ENCODE results near the gene HPS4. TPM values are rescaled to one million over a fixed set of nuclear protein-coding genes. Genes with fewer than 3 reads are reported as not detected.
"Not testable (repeated sequence)": the region's sequence is repeated elsewhere in the genome, so short reads cannot be mapped to it uniquely, and the experiment has no call there.

HPS4 gene
- 10 to 100 TPM; 32.2 to 34.6 TPM for total RNA-seq

- Mint-ChIP-seq H3K4me1 (ENCODE audit: low read depth) (peaks cover 68% of the 10 kb centered on the region), H3K4me3 (peak within 1 kb of the TSS; percentile 86), H3K27ac (peak within 1 kb of the TSS; percentile 94), H3K9me3 (ENCODE audit: insufficient read depth) (no peaks in the 10 kb centered on the region), H3K27me3 (ENCODE audit: low read depth) (no peaks in the 10 kb centered on the region), H3K36me3 (ENCODE audit: low read depth) (peaks cover 31% of the 10 kb centered on the region)
- ATAC-seq (peak; percentile 81), DNase-seq (peak; percentile 93)
- ChIA-PET CTCF (interaction anchor here (0.8 to 5.1 kb wide), 13 partner anchors 9 to 191 kb away, joined by 3 to 55 read pairs (median 5); no protein-coding TSS in a partner anchor), POLR2A (interaction anchor here (0.7 to 4.2 kb wide), 20 partner anchors 9 to 702 kb away, joined by 3 to 37 read pairs (median 3); partner anchors contain the start of genes ASPHD2, TFIP11 and TPST2)
Observed at GRCh38 chr22:26483439-26484359, at the start of gene HPS4, which contains the start of gene SRRD. HPS4 (minus strand) TSS chr22:26483783; CDS start chr22:26481762, 2,021 bp downstream. SRRD (plus strand) TSS chr22:26483877; CDS start chr22:26483891, 14 bp downstream.

- POLR2A ChIA-PET: no interaction called here
- CTCF ChIA-PET: no interaction called here
- DNase-seq (no peak), ATAC-seq (no peak)
- no peak overlapping the region for H3K27ac Mint-ChIP-seq
- peaks cover 4% of the 10 kb centered on the region for H3K4me1 Mint-ChIP-seq (ENCODE audit: low read depth)
- no peaks in the 10 kb centered on the region for H3K9me3 Mint-ChIP-seq (ENCODE audit: insufficient read depth)
- H3K4me3 Mint-ChIP-seq: no peak overlapping the region
- H3K27me3 Mint-ChIP-seq (ENCODE audit: low read depth): no peaks in the 10 kb centered on the region
- H3K36me3 Mint-ChIP-seq (ENCODE audit: low read depth): peaks cover 60% of the 10 kb centered on the region
Observed at GRCh38 chr22:26529345-26529744, 45.8 kb upstream of the HPS4 start.

GRCh38 chr22:26528518-26528917 lies 44.9 kb upstream of the HPS4 start:
- H3K27ac Mint-ChIP-seq; CTCF ChIA-PET; H3K4me3 Mint-ChIP-seq; H3K27me3 Mint-ChIP-seq (ENCODE audit: low read depth); H3K4me1 Mint-ChIP-seq (ENCODE audit: low read depth); DNase-seq; ATAC-seq; POLR2A ChIA-PET; H3K9me3 Mint-ChIP-seq (ENCODE audit: insufficient read depth): not testable (repeated sequence)
- peaks cover 62% of the 10 kb centered on the region for H3K36me3 Mint-ChIP-seq (ENCODE audit: low read depth)

- ChIA-PET POLR2A (interaction anchor here (1.2 kb wide), 1 partner anchor 21 kb away, joined by 3 read pairs; no protein-coding TSS in a partner anchor), CTCF (interaction anchor here (1.9 kb wide), 1 partner anchor 25 kb away, joined by 7 read pairs; no protein-coding TSS in a partner anchor)
- no peak for DNase-seq
- H3K27ac Mint-ChIP-seq: no peak overlapping the region
- ATAC-seq: no peak
- peaks cover 62% of the 10 kb centered on the region for H3K36me3 Mint-ChIP-seq (ENCODE audit: low read depth)
- no peak overlapping the region for H3K4me3 Mint-ChIP-seq
- no peaks in the 10 kb centered on the region for H3K27me3 Mint-ChIP-seq (ENCODE audit: low read depth)
- H3K9me3 Mint-ChIP-seq (ENCODE audit: insufficient read depth): no peaks in the 10 kb centered on the region
- H3K4me1 Mint-ChIP-seq (ENCODE audit: low read depth): peaks cover 4% of the 10 kb centered on the region
Observed at GRCh38 chr22:26527574-26528465, 44.2 kb upstream of the HPS4 start.

GRCh38 chr22:26527167-26527566 lies 43.6 kb upstream of the HPS4 start:
- Mint-ChIP-seq H3K36me3 (ENCODE audit: low read depth) (peaks cover 57% of the 10 kb centered on the region), H3K4me3 (no peak overlapping the region), H3K27me3 (ENCODE audit: low read depth) (no peaks in the 10 kb centered on the region), H3K27ac (peak overlapping the region; percentile 60), H3K4me1 (ENCODE audit: low read depth) (peaks cover 4% of the 10 kb centered on the region), H3K9me3 (ENCODE audit: insufficient read depth) (no peaks in the 10 kb centered on the region)
- POLR2A ChIA-PET: interaction anchor here (1.2 kb wide), 1 partner anchor 21 kb away, joined by 3 read pairs; no protein-coding TSS in a partner anchor
- CTCF ChIA-PET: interaction anchor here (1.9 kb wide), 1 partner anchor 24 kb away, joined by 7 read pairs; no protein-coding TSS in a partner anchor
- ATAC-seq (no peak), DNase-seq (no peak)

- no peak overlapping the region for H3K27ac Mint-ChIP-seq
- H3K27me3 Mint-ChIP-seq (ENCODE audit: low read depth): no peaks in the 10 kb centered on the region
- ATAC-seq (no peak), DNase-seq (no peak)
- H3K4me1 Mint-ChIP-seq (ENCODE audit: low read depth): peaks cover 4% of the 10 kb centered on the region
- no peak overlapping the region for H3K4me3 Mint-ChIP-seq
- H3K9me3 Mint-ChIP-seq (ENCODE audit: insufficient read depth): no peaks in the 10 kb centered on the region
- CTCF ChIA-PET: interaction anchor here (1.4 to 1.9 kb wide), 2 partner anchors 23 to 139 kb away, joined by 4 to 7 read pairs; no protein-coding TSS in a partner anchor
- POLR2A ChIA-PET: no interaction called here
- H3K36me3 Mint-ChIP-seq (ENCODE audit: low read depth): peaks cover 47% of the 10 kb centered on the region
Observed at GRCh38 chr22:26525946-26526564, 42.5 kb upstream of the HPS4 start.

- Mint-ChIP-seq H3K27ac (no peak overlapping the region), H3K9me3 (ENCODE audit: insufficient read depth) (no peaks in the 10 kb centered on the region), H3K27me3 (ENCODE audit: low read depth) (no peaks in the 10 kb centered on the region), H3K36me3 (ENCODE audit: low read depth) (peaks cover 39% of the 10 kb centered on the region), H3K4me1 (ENCODE audit: low read depth) (peaks cover 4% of the 10 kb centered on the region), H3K4me3 (no peak overlapping the region)
- ChIA-PET POLR2A (interaction anchor here (1.0 kb wide), 1 partner anchor 21 kb away, joined by 3 read pairs; no protein-coding TSS in a partner anchor), CTCF (interaction anchor here (0.7 to 1.3 kb wide), 3 partner anchors 8 to 1492 kb away, joined by 3 to 7 read pairs (median 4); no protein-coding TSS in a partner anchor)
- ATAC-seq: no peak
- no peak for DNase-seq
Observed at GRCh38 chr22:26524870-26525269, 41.3 kb upstream of the HPS4 start.

GRCh38 chr22:26522592-26522991 lies 39.0 kb upstream of the HPS4 start:
- ATAC-seq (no peak), DNase-seq (no peak)
- H3K36me3 Mint-ChIP-seq (ENCODE audit: low read depth): peaks cover 33% of the 10 kb centered on the region
- H3K27me3 Mint-ChIP-seq (ENCODE audit: low read depth): no peaks in the 10 kb centered on the region
- CTCF ChIA-PET: interaction anchor here (0.9 to 1.3 kb wide), 5 partner anchors 20 to 143 kb away, joined by 3 to 5 read pairs (median 4); no protein-coding TSS in a partner anchor
- no peak overlapping the region for H3K4me3 Mint-ChIP-seq
- no peak overlapping the region for H3K27ac Mint-ChIP-seq
- H3K9me3 Mint-ChIP-seq (ENCODE audit: insufficient read depth): no peaks in the 10 kb centered on the region
- POLR2A ChIA-PET: interaction anchor here (0.7 to 1.0 kb wide), 2 partner anchors 10 kb away, joined by 3 to 5 read pairs; partner anchors contain the start of gene TFIP11
- peaks cover 4% of the 10 kb centered on the region for H3K4me1 Mint-ChIP-seq (ENCODE audit: low read depth)

GRCh38 chr22:26522012-26522411 lies 38.4 kb upstream of the HPS4 start:
- DNase-seq (no peak), ATAC-seq (no peak)
- H3K4me1 Mint-ChIP-seq (ENCODE audit: low read depth): peaks cover 2% of the 10 kb centered on the region
- ChIA-PET POLR2A (interaction anchor here (1.0 kb wide), 1 partner anchor 10 kb away, joined by 5 read pairs; the partner anchor contains the start of gene TFIP11), CTCF (interaction anchor here (1.0 to 1.1 kb wide), 2 partner anchors 21 to 122 kb away, joined by 3 to 4 read pairs; no protein-coding TSS in a partner anchor)
- no peaks in the 10 kb centered on the region for H3K9me3 Mint-ChIP-seq (ENCODE audit: insufficient read depth)
- peaks cover 28% of the 10 kb centered on the region for H3K36me3 Mint-ChIP-seq (ENCODE audit: low read depth)
- H3K27ac Mint-ChIP-seq: no peak overlapping the region
- H3K27me3 Mint-ChIP-seq (ENCODE audit: low read depth): no peaks in the 10 kb centered on the region
- H3K4me3 Mint-ChIP-seq: no peak overlapping the region

- no peak overlapping the region for H3K4me3 Mint-ChIP-seq
- DNase-seq: no peak
- CTCF ChIA-PET: interaction anchor here (0.8 to 3.1 kb wide), 2 partner anchors 9 to 14 kb away, joined by 3 to 23 read pairs; no protein-coding TSS in a partner anchor
- no peaks in the 10 kb centered on the region for H3K9me3 Mint-ChIP-seq (ENCODE audit: insufficient read depth)
- no peak for ATAC-seq
- H3K4me1 Mint-ChIP-seq (ENCODE audit: low read depth): peaks cover 20% of the 10 kb centered on the region
- no peak overlapping the region for H3K27ac Mint-ChIP-seq
- POLR2A ChIA-PET: no interaction called here
- H3K36me3 Mint-ChIP-seq (ENCODE audit: low read depth): peaks cover 4% of the 10 kb centered on the region
- no peaks in the 10 kb centered on the region for H3K27me3 Mint-ChIP-seq (ENCODE audit: low read depth)
Observed at GRCh38 chr22:26517429-26517828, 33.8 kb upstream of the HPS4 start.
